ENCODE measurements around the gene PTPRN.

DNA sequence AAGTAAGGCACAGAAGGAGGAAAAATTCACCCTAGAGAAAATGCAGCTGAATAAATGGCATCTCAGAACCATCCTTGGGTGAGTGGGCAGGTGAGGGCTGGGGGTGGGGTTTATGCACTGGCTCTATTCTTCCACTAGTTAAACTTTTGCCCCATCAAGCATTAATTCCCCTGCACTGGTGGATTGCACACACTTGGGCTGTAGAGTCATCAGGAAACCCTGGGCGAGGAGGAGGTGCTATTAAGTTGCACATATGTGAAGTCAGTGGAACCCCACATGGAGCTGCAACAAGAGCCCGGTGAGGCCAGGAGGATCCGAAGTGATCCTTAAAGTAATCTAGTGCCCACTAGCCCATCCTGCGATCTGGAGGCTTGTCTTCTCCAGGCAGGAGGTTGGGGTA, 36.8 kb downstream of the PTPRN start:
- TF ChIP-seq, protein P1, sequence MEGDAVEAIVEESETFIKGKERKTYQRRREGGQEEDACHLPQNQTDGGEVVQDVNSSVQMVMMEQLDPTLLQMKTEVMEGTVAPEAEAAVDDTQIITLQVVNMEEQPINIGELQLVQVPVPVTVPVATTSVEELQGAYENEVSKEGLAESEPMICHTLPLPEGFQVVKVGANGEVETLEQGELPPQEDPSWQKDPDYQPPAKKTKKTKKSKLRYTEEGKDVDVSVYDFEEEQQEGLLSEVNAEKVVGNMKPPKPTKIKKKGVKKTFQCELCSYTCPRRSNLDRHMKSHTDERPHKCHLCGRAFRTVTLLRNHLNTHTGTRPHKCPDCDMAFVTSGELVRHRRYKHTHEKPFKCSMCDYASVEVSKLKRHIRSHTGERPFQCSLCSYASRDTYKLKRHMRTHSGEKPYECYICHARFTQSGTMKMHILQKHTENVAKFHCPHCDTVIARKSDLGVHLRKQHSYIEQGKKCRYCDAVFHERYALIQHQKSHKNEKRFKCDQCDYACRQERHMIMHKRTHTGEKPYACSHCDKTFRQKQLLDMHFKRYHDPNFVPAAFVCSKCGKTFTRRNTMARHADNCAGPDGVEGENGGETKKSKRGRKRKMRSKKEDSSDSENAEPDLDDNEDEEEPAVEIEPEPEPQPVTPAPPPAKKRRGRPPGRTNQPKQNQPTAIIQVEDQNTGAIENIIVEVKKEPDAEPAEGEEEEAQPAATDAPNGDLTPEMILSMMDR (IDR thresholded peaks at IDR 0.05): no peak
- TF ChIP-seq POLR2A (IDR thresholded peaks at IDR 0.05): no peak
- TF ChIP-seq EP300 (IDR thresholded peaks at IDR 0.05): no peak
- TF ChIP-seq POLR2AphosphoS5 (IDR thresholded peaks at IDR 0.05): no peak

Data from gastroesophageal sphincter (tissue), 3 donors.